Psoas muscle (tissue), 8 donors: ENCODE measurements around the gene ULK4. TPM values are rescaled to one million over a fixed set of nuclear protein-coding genes. Genes with fewer than 3 reads are reported as not detected.

Experiments
- ATAC-seq, 4 donors: fragments of 200-7000 bp; cut with Tn5 transposase; one replicate each; pipeline ENCODE4 v1.9.1; 2020; ENCODE audit warnings: moderate library complexity in 3 of 4, mild to moderate bottlenecking in 2 of 4
- DNase-seq, 2 donors: peaks; one replicate each; pipeline ENCODE4 v3.0.0-alpha.2; 2020
- H3K27ac ChIP-seq: fragments of 200-600 bp; one replicate; pipeline ENCODE4 v1.8.0; 2022
- H3K27me3 ChIP-seq, 3 donors: fragments of 200-600 bp in 1 of 3; one replicate each; pipeline versions ENCODE4 v1.6.1 to v1.8.0; 2013 to 2022; ENCODE audit warnings: low read length in 2 of 3, mild to moderate bottlenecking in 2 of 3, moderate library complexity in 1 of 3; ENCODE audit not compliant: insufficient read depth in 3 of 3
- H3K36me3 ChIP-seq, 2 donors: fragments of 200-600 bp in 1 of 2; one replicate each; pipeline versions ENCODE4 v1.6.1 to v1.8.0; 2013 to 2022; ENCODE audit warnings: low read depth in 1 of 2, mild to moderate bottlenecking in 1 of 2, moderate library complexity in 1 of 2; ENCODE audit not compliant: insufficient read depth in 1 of 2
- H3K4me1 ChIP-seq: fragments of 200-600 bp; one replicate; pipeline ENCODE4 v1.8.0; 2022
- H3K4me3 ChIP-seq: fragments of 200-600 bp; one replicate; pipeline ENCODE4 v1.8.0; 2022; ENCODE audit warnings: mild to moderate bottlenecking
- H3K9me3 ChIP-seq: fragments of 200-600 bp; one replicate; pipeline ENCODE4 v1.8.0; 2022
- CTCF ChIP-seq: fragments of 200-600 bp; IDR thresholded peaks from one replicate; pipeline ENCODE4 v1.8.0; 2022; ENCODE audit warnings: antibody characterized with exemption
- WGBS, 3 donors: extraction: QIAGEN DNeasy Blood & Tissue Kit; methylation state at CpG; one replicate each; pipeline versions ENCODE4 v1.1.6 to v1.1.7; 2013; 5-methylcytosine and 5-hydroxymethylcytosine counted together
- intact Hi-C, 2 donors: fragments of 100-400 bp; cut with DNase I; formaldehyde crosslinking; loops; one replicate each; pipeline versions ENCODE4 v1.11.0 to v1.14.2; 2022
- polyA plus RNA-seq, 3 donors: library from polyadenylated mRNA; stranded (reverse); fragments of 200-250 nt; gene quantifications; one replicate each; pipeline ENCODE4 v1.2.3, GENCODE V29; 2013
- total RNA-seq, 4 donors: library from RNA; stranded (reverse); fragmentation: NEBNext Ultra II Directional in 2 of 4; extraction: Animal tissue kit (Norgen Biotek cat#: 25700) in 2 of 4; gene quantifications; one replicate each; pipeline versions ENCODE4 v1.2.1 to v1.2.4, GENCODE V29; 2021 to 2023
- donor health status: healthy with polysubstance abuse.
- donor health status: DM: no; HTN: no; CAD: no; lungs with moderate emphysema.
- donor health status: Bipolar disorder and iron deficiency.
- donor health status: healthy.
- donor health status: DM: yes; HTN: yes; CAD: no.
- donor health status: DM: no; HTN: no; CAD: no.
- donor health status: DM: no; HTN: no; CAD: no.
- donor health status: DM: yes; HTN: yes; CAD: no.

Gene ULK4
- total and polyA plus RNA-seq, 7 donors: 0.61 to 3.2 (median 1.0) TPM

DNA sequence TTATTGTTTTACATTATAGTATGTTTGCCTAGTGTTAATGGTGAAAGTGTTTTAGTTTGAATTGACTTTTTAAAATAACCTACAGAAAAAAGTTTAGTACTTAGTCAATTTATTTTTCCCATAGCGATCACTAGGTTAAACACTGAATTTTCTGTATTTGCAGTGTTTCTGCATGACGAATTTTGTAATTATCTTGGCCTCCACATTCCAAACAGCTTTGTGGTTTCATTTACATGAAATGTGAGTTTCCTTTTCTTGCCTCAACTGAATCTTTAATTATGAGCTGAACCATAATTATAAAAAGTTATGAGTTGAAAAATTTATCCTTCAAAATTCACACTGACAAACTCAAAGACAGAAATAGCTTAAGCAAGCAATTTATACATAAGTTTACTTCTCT is 527.1 kb downstream of the ULK4 start:
- Histone ChIP-seq H3K27ac (no peak overlapping the region), H3K4me1 (no peaks in the 10 kb centered on the region), H3K4me3 (no peak overlapping the region), H3K27me3 (no peaks in the 10 kb centered on the region), H3K36me3 (no peaks in the 10 kb centered on the region), H3K9me3 (peaks cover 8% of the 10 kb centered on the region)
- TF ChIP-seq CTCF: no peak
- WGBS, 3 donors: 72 to 83% (median 79%) methylated on average over 2 of the region's 2 CpGs
- ATAC-seq: no peak
- intact Hi-C loops: no loop called here
- DNase-seq: no peak

DNA sequence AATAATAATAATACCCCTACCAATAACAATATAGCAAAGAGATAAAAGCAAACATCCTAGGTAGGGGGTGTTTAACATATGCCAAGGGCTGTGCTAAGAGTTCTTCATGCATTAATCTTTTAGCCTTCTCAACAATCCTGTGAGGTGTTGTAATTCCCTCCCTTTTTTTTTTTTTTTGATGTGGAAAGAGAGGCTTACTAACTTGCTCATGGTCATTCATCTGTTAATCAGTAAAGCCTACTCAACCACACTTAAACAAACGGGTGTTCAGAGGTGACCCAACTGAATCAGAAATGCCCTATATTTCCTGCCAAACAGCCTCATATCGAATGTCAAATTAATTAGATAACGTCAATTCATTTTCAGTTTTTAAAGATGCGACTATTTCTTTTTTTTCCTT is 530.5 kb downstream of the ULK4 start:
- Histone ChIP-seq H3K27me3 (no peaks in the 10 kb centered on the region), H3K27ac (no peak overlapping the region), H3K4me1 (no peaks in the 10 kb centered on the region), H3K4me3 (no peak overlapping the region), H3K36me3 (no peaks in the 10 kb centered on the region), H3K9me3 (peaks cover 9% of the 10 kb centered on the region)
- DNase-seq (no peak), ATAC-seq (no peak)
- intact Hi-C loops: no loop called here
- 82 to 91% (median 91%) methylated on average over 4 of the region's 4 CpGs for WGBS, 3 donors
- TF ChIP-seq CTCF: no peak

GRCh38 chr3:41430886-41431285 is 531.0 kb downstream of the ULK4 start:
- no peak overlapping the region for H3K4me3 ChIP-seq
- peaks cover 9% of the 10 kb centered on the region for H3K9me3 ChIP-seq
- intact Hi-C loops: no loop called here
- DNase-seq (no peak), ATAC-seq (no peak)
- H3K27me3 ChIP-seq: no peaks in the 10 kb centered on the region
- no peaks in the 10 kb centered on the region for H3K4me1 ChIP-seq
- WGBS, 3 donors: 95 to 97% (median 96%) methylated on average over 12 of the region's 12 CpGs
- no peak overlapping the region for H3K27ac ChIP-seq
- TF ChIP-seq CTCF: no peak
- no peaks in the 10 kb centered on the region for H3K36me3 ChIP-seq

- WGBS, 3 donors: 72 to 75% (median 73%) methylated on average over 3 of the region's 3 CpGs
- ATAC-seq (no peak), DNase-seq (no peak)
- no peak overlapping the region for H3K27ac ChIP-seq
- peaks cover 9% of the 10 kb centered on the region for H3K9me3 ChIP-seq
- H3K36me3 ChIP-seq: no peaks in the 10 kb centered on the region
- TF ChIP-seq CTCF: no peak
- H3K27me3 ChIP-seq: no peaks in the 10 kb centered on the region
- no peak overlapping the region for H3K4me3 ChIP-seq
- intact Hi-C loops: no loop called here
- no peaks in the 10 kb centered on the region for H3K4me1 ChIP-seq
These were observed 531.5 kb downstream of the ULK4 start for GRCh38 chr3:41430391-41430790.

DNA sequence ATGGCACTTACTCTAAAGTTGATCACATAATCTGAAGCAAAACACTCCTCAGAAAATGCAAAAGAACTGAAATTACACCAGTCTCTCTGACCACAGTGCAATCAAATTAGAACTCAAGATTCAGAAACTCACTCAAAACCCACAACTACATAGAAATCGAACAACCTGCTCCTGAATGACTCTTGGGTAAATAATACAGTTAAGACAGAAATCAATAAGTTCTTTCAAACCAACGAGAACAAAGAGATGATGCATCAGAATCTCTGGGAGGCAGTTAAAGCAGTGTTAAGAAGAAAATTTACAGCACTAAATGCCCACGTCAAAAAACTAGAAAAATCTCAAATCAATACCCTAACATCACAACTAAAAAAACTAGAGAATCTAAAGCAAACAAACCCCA is 535.4 kb downstream of the ULK4 start:
- H3K4me1 ChIP-seq: no peaks in the 10 kb centered on the region
- H3K4me3 ChIP-seq: no peak overlapping the region
- no peak for ATAC-seq
- DNase-seq: no peak
- no peak for TF ChIP-seq CTCF
- H3K27me3 ChIP-seq: no peaks in the 10 kb centered on the region
- H3K36me3 ChIP-seq: no peaks in the 10 kb centered on the region
- intact Hi-C loops: no loop called here
- 77 to 86% (median 81%) methylated on average over 3 of the region's 3 CpGs for WGBS, 3 donors
- no peak overlapping the region for H3K27ac ChIP-seq
- peaks cover 6% of the 10 kb centered on the region for H3K9me3 ChIP-seq
